HG03139 (cell line): Measurements from ENCODE around the gene TTR.

Experiments used
- ATAC-seq: cut with Tn5 transposase; IDR thresholded peaks from one replicate; pipeline ENCODE4 v1.9.1; 2021; ENCODE audit not compliant: unreplicated experiment

The TTR gene

GRCh38 chr18:31578126-31578525 lies 13.6 kb upstream of the TTR start:
- ATAC-seq: no peak

DNA sequence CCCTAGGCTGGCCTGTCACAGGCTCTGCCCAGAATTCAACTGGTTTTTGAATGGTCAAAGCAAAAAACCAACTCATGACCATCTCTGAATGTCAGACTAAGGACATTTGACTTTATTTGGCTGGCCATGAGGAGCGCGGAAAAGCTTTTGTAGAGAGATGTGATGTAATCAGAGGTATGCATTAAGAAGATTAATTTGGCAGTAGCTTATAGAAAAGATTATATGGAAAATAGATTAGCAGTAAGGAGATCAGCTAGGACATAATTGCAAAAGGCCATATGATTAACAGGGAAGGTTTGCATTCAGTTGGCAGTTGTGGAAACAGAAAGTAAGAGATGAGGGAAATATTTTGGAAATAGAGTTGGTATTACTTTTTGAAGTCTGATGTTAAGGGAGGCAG lies 12.3 kb upstream of the TTR start:
- no peak for ATAC-seq

- no peak for ATAC-seq
Observed at GRCh38 chr18:31581498-31582197, 10.0 kb upstream of the TTR start.

DNA sequence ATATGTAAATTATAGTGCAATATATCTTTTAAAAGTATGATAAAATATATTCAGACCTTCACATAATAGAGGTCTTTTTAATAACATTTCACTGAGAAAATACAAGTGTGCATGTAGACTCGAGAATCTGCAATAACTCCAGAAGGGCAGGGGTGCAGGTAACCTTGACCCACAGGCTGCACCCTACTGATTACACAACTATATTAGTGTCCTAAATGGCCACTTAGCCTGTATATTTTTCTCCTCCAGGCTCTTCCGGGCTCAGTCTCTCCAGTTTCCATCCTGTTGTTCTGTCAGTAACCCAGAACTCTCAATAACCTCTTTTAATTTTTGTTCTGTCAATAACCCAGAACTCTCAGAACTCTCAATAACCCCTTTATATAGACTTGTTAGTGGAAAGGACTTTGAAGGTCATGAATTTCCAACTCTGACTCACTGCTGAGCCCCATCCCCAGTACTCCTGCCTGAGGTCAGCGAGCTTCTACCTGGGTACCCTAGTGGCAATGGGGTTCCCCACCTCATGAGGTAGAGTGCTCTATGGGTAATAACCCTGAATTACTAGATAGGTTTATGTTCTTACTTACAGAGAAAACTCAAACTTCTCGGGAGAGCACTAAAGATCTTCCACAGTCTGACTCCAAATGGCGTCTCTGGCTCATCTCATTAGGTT lies 8.4 kb upstream of the TTR start:
- ATAC-seq: no peak

DNA sequence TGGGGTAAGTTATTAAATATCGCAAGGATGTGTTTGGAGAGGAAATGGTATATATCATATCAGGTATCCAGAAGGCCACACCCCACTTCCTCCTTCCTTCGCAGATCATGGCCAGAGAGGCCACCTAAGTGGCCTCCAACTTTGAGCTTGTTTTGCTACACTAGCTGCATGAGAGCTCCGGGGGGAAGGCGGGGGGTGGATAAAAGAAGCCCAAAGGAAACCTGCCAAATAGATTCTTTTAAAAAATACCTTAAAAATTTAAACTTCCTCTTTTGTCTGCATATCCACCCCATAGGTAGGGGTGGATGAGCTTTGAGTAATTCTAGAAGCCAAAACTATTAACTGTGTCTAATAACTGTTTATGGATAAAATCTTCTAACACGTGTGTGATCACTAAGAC lies 5.7 kb upstream of the TTR start:
- no peak for ATAC-seq

DNA sequence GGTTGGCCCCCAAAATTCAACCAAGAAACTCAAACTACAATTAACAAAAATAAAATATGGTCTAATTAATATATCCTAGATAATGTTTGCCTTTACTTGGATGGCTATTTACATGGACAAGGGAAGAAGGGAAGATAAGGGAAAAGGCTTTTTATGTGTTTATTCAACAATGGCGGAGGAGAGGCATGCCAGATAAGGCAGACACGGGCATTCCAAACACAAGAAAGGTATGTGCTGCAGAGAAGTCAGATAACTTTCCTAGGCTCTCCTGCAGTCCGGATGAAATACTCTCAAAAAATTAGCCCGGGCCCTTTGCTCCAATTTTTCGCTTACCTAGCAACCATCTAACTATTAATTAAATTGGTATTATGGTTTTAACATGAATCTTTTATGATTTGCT lies 5.1 kb upstream of the TTR start:
- ATAC-seq: no peak

DNA sequence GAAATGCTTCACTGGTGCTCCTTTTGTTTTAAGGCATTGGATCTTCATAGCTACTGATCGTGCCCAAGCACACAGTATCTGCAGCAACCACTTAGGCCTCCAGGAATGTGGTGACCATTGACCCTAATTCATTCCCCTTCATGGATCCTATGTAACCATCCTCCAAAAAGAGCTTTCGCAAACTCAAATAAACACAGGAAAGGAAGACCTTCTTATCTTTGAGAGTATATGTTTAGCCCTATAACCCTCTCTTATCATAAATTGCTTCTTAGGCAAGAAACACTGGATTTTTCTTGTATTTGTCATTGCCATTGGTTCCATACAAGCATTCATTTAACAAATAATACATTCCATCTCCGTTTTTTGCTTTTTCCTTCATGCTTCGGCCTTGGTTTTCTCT lies 4.1 kb upstream of the TTR start:
- no peak for ATAC-seq

DNA sequence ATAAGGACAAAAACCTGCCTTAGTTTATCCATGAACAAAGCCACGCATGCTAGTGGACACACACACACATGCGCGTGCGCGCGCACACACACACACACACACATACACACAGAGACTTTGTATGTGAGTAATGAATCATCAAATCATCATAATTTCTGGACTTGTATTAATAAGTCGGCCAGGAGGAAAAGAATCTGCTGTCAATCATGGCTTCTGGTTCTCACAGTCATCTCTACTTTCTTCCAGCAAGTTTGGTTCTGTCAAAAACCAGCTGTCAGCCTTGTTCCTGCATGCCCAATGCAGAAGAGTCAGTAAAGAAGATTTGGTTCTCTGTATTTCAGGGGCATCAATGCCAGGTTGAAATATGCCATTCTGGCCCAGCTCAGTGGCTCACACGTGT lies 1.1 kb upstream of the TTR start:
- ATAC-seq: no peak

DNA sequence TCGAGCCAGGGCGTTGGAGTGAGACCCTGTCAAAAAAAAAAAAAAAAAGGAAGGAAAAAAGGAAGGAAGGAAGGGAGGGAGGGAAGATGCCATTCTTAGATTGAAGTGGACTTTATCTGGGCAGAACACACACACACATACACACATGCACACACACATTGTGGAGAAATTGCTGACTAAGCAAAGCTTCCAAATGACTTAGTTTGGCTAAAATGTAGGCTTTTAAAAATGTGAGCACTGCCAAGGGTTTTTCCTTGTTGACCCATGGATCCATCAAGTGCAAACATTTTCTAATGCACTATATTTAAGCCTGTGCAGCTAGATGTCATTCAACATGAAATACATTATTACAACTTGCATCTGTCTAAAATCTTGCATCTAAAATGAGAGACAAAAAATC lies 564 bp upstream of the TTR start:
- no peak for ATAC-seq

GRCh38 chr18:31592506-31593157 lies 955 bp downstream of the TTR start:
- ATAC-seq: no peak

DNA sequence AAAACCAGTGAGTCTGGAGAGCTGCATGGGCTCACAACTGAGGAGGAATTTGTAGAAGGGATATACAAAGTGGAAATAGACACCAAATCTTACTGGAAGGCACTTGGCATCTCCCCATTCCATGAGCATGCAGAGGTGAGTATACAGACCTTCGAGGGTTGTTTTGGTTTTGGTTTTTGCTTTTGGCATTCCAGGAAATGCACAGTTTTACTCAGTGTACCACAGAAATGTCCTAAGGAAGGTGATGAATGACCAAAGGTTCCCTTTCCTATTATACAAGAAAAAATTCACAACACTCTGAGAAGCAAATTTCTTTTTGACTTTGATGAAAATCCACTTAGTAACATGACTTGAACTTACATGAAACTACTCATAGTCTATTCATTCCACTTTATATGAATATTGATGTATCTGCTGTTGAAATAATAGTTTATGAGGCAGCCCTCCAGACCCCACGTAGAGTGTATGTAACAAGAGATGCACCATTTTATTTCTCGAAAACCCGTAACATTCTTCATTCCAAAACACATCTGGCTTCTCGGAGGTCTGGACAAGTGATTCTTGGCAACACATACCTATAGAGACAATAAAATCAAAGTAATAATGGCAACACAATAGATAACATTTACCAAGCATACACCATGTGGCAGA lies 3.6 kb downstream of the TTR start:
- no peak for ATAC-seq

- no peak for ATAC-seq
Observed at GRCh38 chr18:31596081-31596872, 4.6 kb downstream of the TTR start.

DNA sequence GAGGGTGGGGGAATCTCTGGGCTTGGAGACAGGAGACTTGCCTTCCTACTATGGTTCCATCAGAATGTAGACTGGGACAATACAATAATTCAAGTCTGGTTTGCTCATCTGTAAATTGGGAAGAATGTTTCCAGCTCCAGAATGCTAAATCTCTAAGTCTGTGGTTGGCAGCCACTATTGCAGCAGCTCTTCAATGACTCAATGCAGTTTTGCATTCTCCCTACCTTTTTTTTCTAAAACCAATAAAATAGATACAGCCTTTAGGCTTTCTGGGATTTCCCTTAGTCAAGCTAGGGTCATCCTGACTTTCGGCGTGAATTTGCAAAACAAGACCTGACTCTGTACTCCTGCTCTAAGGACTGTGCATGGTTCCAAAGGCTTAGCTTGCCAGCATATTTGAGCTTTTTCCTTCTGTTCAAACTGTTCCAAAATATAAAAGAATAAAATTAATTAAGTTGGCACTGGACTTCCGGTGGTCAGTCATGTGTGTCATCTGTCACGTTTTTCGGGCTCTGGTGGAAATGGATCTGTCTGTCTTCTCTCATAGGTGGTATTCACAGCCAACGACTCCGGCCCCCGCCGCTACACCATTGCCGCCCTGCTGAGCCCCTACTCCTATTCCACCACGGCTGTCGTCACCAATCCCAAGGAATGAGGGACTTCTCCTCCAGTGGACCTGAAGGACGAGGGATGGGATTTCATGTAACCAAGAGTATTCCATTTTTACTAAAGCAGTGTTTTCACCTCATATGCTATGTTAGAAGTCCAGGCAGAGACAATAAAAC lies 6.5 kb downstream of the TTR start:
- ATAC-seq: no peak

DNA sequence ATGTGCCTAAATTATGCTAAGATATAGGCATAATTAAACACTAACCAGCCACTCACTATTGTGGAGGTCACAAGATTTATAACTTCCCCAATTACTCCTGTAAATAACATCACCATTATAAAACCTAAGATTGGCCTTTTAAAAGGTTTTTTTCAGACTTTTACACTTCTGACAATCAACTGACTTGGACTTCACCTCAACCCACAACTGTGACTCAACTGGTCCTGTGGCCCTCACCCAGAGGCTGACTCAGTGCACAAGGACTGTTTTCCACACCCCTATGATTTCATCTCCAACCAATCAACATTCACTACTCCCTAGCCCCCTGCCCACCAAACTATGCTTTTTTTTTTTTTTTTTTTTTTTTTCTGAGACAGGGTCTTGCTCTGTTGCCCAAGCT lies 11.6 kb downstream of the TTR start:
- no peak for ATAC-seq

DNA sequence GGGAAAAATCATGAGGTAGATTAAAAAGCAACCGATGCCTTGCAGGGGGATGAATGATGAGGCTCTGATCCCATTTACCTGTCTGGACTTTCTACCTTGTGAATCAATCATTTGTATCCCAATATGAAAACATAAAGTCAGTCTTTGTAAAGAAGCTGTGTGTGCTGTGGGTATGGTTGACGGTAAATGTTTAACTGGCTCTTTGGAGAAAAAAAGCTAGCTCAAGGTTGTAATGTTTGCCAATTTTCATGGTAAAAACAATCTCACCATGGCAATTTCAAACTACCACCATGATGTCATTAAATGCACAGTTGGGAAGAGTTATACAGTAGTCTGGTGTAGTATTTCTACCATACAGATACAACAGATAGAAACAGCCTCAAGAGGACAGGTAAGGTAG lies 14.6 kb downstream of the TTR start:
- ATAC-seq: no peak

DNA sequence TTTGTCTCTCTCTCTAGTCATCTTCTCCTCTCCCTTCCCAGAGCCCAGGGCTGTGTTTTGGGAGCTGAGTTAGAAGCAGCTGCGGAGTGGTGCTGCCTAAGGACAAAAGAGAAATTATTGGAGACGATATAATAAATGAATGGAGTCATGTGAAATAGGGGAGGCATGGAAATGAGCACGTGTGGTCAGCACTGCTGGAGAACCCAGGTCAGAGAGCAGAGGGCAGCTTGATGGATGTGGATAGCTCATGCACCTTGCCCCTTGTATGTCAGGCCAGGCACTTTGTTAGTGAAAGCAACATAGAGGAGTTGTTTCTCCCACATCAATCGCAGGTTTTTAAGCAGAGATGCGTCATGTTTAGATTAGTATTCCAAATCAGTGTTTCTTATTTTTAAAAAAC lies 15.7 kb downstream of the TTR start:
- ATAC-seq: no peak

DNA sequence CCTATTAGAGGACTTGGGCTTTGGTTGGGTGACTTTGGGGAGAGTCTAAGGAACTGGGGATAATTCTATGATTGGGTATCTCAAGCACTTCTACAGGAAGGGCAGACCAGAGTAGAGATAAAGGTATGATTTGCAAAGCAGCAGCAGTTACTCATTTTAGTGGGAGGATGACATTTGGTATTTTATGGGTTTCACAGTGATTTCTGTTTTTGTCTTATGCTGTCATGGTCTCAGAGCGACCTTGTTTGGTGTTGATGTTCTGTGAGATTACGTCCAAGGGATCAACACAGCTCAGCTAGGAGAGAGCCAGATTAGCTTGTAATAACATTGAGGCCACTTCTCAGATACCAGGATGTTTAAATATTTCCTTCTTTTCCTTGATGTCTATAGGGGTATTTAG lies 18.2 kb downstream of the TTR start:
- no peak for ATAC-seq

DNA sequence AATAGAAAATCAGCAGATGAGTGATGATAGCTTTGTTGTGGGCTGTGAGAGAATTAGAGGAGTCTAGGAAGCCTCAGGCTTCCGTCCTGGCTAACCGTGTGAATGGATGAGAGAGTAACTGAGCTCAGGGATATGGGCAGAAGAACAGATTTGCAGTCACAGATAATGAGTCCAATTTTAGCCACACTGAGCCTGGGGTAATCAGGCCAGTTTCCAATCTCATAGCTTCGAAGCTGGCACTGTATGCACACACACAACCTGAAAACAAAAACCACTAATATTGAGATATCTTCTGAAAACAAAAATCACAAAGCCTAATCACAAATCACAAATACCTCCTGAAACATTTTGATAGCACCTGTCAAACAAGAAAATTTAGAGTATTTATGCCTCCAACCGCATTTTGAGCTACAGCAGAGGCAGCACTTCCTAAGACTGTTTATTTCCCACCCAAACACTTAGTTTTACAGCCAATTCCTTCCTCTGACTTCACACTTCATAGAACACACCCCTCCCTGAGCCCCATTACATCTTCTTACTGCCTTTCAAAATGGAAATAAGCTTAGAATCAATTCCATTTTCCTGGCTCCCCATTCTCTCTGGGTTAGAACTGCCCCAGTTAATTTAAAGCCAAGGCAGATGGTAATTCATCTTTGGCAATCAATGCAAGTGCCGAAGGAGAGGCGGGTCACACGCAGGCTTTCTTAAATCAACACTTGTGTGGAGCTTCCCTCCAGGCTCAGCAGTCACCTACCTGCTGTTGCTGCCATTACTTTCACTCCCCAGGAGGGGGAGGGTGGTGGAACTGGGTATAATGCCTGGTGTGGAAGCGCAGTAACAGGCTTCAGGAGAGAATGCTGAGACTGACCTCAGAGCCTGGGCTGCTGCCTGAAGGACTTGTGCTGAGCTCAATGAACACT lies 18.9 kb downstream of the TTR start:
- peak; percentile 54 for ATAC-seq

DNA sequence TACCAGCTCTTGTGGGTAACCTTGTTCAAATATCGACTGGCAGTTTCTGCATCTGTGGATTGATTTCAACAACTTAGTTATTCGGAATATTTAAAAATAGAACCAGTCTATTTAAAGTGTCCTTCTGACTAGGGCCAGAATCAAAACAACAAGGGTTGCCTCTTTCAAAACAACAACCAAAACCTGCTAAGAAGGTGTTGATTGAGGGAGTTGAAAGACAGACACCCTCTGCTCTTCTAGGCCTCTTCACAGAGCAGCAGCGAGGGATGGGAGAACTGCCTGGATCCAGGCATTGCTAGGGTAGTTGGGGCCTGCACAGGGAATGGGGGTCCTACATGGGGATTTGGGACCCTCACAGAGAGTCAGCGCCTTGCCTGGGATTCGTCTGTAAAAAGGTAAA lies 19.8 kb downstream of the TTR start:
- no peak for ATAC-seq
